ENCODE data around the gene RTN4R. TPM values are rescaled to one million over a fixed set of nuclear protein-coding genes. Genes with fewer than 3 reads are reported as not detected.

The RTN4R gene
- total RNA-seq, 4 donors from 2014 or later: 1.8 to 2.2 TPM; not detected in 2

DNA sequence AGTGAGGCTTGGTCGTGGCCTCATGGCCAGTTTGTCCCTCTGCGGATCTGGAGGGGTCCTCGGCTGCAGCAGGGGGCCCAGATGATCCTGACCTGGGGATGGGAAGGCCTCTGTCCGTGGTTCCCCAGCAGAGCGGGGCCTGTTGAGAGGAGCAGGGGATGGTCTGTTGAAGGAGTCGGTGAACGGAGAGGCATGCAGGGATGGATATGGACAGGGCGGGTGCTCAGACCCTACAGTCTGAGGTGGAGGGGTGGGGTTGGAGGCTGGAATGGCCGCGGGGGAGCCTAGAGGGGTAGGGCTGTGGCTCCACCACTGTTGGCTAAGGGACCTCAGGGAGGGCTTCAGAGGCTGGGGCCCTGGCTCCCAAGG, 33.8 kb downstream of the RTN4R start:
- peaks cover 11 to 36% (median 26%) of the 10 kb centered on the region in 4 donors for H3K4me1 ChIP-seq
- H3K36me3 ChIP-seq: no peaks in the 10 kb centered on the region
- WGBS: 94% methylated on average over 7 of the region's 10 CpGs
- DNase-seq (ENCODE audit: extremely low spot score): no peak
- intact Hi-C loops (cut with DNase I): no loop called here
- no peak overlapping the region for H3K27ac ChIP-seq (replicated peaks in 1 of 4)
- TF ChIP-seq POLR2AphosphoS5 (IDR thresholded peaks at IDR 0.05): no peak
- TF ChIP-seq POLR2A (IDR thresholded peaks at IDR 0.05; ENCODE audit: low read depth): no peak
- TF ChIP-seq EP300 (IDR thresholded peaks at IDR 0.05): no peak
- TF ChIP-seq, protein P1, sequence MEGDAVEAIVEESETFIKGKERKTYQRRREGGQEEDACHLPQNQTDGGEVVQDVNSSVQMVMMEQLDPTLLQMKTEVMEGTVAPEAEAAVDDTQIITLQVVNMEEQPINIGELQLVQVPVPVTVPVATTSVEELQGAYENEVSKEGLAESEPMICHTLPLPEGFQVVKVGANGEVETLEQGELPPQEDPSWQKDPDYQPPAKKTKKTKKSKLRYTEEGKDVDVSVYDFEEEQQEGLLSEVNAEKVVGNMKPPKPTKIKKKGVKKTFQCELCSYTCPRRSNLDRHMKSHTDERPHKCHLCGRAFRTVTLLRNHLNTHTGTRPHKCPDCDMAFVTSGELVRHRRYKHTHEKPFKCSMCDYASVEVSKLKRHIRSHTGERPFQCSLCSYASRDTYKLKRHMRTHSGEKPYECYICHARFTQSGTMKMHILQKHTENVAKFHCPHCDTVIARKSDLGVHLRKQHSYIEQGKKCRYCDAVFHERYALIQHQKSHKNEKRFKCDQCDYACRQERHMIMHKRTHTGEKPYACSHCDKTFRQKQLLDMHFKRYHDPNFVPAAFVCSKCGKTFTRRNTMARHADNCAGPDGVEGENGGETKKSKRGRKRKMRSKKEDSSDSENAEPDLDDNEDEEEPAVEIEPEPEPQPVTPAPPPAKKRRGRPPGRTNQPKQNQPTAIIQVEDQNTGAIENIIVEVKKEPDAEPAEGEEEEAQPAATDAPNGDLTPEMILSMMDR (IDR thresholded peaks at IDR 0.05): no peak
- H3K27me3 ChIP-seq: no peaks in the 10 kb centered on the region
- no peaks in the 10 kb centered on the region for H3K9me3 ChIP-seq
- H3K4me3 ChIP-seq: no peak overlapping the region

GRCh38 chr22:20233351-20234313, 34.5 kb downstream of the RTN4R start:
- intact Hi-C loops (cut with DNase I): no loop called here
- Histone ChIP-seq H3K4me3 (no peak overlapping the region), H3K36me3 (no peaks in the 10 kb centered on the region), H3K27ac (replicated peaks in 1 of 4) (no peak overlapping the region), H3K4me1 (peaks cover 5 to 33% (median 20%) of the 10 kb centered on the region in 4 donors), H3K9me3 (no peaks in the 10 kb centered on the region), H3K27me3 (no peaks in the 10 kb centered on the region)
- TF ChIP-seq POLR2A (IDR thresholded peaks at IDR 0.05; ENCODE audit: low read depth) (no peak), POLR2AphosphoS5 (IDR thresholded peaks at IDR 0.05) (no peak), EP300 (IDR thresholded peaks at IDR 0.05) (no peak)
- TF ChIP-seq, protein P1 (IDR thresholded peaks at IDR 0.05): no peak
- 95% methylated on average over 4 of the region's 13 CpGs for WGBS
- no peak for DNase-seq (ENCODE audit: extremely low spot score)

- peaks cover 4 to 24% (median 17%) of the 10 kb centered on the region in 4 donors for H3K4me1 ChIP-seq
- intact Hi-C loops (cut with DNase I): no loop called here
- TF ChIP-seq, protein P1 (IDR thresholded peaks at IDR 0.05): no peak
- DNase-seq (ENCODE audit: extremely low spot score): no peak
- H3K36me3 ChIP-seq: no peaks in the 10 kb centered on the region
- no peak overlapping the region for H3K27ac ChIP-seq (replicated peaks in 1 of 4)
- no peaks in the 10 kb centered on the region for H3K9me3 ChIP-seq
- no peak overlapping the region for H3K4me3 ChIP-seq
- WGBS: 96% methylated on average over 9 of the region's 9 CpGs
- H3K27me3 ChIP-seq: no peaks in the 10 kb centered on the region
Measured at GRCh38 chr22:20232781-20233180, 35.3 kb downstream of the RTN4R start.

GRCh38 chr22:20232237-20232598, 35.9 kb downstream of the RTN4R start:
- Histone ChIP-seq H3K4me1 (peaks cover 4 to 22% (median 17%) of the 10 kb centered on the region in 4 donors), H3K27me3 (no peaks in the 10 kb centered on the region), H3K36me3 (no peaks in the 10 kb centered on the region), H3K9me3 (no peaks in the 10 kb centered on the region), H3K27ac (replicated peaks in 1 of 4) (no peak overlapping the region), H3K4me3 (no peak overlapping the region)
- TF ChIP-seq EP300 (IDR thresholded peaks at IDR 0.05) (no peak), POLR2AphosphoS5 (IDR thresholded peaks at IDR 0.05) (no peak), POLR2A (IDR thresholded peaks at IDR 0.05; ENCODE audit: low read depth) (no peak)
- TF ChIP-seq, protein P1 (IDR thresholded peaks at IDR 0.05): no peak
- DNase-seq (ENCODE audit: extremely low spot score): no peak
- WGBS: 100% methylated on average over 1 of the region's 6 CpGs
- intact Hi-C loops (cut with DNase I): no loop called here
